NCI-H526 treated with DMSO at 0.1 percent for 48 hours (cell line): ENCODE data around the gene SLC44A2.

Experiments used
- DNase-seq: peaks from one replicate; lab custom pipeline; 2025; lab: John Stamatoyannopoulos, UW

SLC44A2 gene

GRCh38 chr19:10625003-10625761 lies at the start of gene SLC44A2:
Gene SLC44A2, plus strand, starts transcription at chr19:10625553. Its CDS starts 81 bp downstream, at chr19:10625634.
- DNase-seq = peak; percentile 24

DNA sequence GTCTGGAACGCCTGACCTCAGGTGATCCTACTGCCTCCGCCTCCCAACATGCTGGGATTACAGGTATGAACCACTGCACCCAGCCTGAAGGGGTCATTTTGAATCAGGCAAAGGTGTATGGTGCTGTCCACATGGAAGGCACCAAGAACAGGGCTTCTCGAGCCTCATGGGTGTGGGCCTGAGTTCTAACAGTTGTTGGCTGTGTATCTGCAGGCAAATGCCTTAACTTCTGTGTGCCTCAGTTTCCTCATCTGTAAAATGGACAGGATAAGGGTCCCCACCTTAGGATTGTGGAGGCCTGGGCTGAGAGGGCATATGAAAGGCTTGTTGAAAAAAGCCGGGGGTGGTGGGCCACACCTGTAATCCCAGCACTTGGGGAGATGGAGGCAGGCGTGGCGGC lies 47.4 kb upstream of the SLC44A2 start:
- no peak for DNase-seq

DNA sequence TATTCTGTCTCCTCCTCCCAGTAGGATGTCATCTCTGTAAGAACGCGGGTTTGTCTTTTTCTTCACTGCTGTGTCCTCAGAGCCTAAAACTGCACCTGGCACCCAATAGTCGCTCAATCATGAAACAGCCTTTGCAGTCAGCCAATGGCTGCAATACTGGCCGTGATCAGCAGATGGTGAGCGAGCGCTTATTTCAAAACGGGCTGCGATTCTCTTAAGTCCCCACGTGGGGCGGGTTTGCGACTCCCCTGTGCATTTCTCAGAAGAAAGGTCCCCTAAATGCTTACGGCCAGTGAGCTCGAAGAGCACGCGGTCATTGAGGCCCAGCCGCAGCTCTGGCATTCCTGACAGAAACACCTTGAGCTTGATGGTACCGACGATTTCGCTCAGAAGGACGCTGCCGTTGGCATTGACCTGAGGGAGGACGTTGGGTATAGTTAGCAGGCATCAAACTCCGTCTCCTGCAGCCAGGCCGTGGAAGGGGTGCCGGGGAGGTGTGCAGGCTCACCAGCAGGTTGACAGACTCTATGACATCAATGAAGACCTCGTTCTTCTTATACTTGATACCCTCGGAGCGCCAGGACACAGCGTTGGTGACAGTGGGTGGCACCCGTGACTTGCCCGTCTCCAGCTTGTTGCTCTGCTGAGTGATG lies 44.2 kb upstream of the SLC44A2 start:
- DNase-seq = peak; percentile 20

DNA sequence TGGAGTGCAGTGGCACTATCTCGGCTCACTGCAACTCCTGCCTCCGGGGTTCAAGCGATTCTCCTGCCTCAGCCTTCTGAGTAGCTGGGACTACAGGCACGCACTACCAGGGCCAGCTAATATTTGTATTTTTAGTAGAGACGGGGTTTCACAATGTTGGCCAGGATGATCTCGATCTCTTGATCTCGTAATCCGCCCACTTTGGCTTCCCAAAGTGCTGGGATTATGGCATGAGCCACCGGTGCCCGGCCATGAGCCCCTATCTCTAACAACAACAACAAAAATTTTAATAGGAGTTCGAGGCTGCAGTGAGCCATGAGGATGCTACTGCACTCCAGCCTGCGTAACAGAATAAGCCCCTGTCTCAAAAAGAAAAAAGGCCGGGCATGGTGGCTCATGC lies 43.3 kb upstream of the SLC44A2 start:
- no peak for DNase-seq

GRCh38 chr19:10583036-10583776 lies 42.1 kb upstream of the SLC44A2 start:
- no peak for DNase-seq

GRCh38 chr19:10586396-10586795 lies 39.0 kb upstream of the SLC44A2 start:
- no peak for DNase-seq

DNA sequence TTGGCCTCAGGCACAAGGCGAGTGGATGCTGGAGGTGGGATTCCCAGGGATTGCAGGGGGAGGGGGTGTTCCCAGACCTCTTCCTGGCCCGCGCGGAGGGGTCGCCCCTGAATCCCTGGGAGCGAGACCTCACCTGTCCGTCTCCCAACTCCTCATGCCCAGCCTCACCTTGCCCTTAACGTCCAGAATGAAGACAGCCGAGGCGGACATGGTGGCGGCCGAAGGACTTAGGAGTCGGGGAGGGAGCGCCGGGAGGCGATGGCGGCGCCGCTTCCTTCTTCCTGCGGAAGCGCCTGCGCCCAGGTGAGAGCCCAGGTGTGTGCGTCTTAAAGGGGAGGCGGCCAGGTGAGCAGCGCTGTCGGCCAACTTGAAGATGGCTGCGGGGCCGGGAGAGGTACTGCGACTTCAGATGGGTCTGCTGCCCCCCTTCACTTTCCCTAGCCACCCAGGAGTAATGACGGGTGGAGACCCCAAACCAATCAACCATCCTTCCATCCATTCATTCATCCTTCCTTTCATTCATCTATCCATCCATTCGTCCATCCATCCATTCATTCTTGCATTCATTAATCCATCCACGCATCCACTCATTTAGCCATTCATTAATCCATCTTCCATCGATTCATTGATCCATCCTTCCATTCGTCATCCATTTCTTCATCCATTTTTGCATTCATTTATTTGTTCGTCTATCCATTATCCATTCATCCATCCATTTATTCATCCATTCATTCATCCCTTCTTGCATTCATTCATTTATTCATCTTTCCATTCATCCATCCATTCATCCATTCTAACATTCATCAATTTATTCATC lies 38.1 kb upstream of the SLC44A2 start, which contains the start of gene AP1M2:
Gene AP1M2 (minus strand): TSS at position 291 of the 817 bp plus-strand sequence. CDS start 81 bp downstream, at position 210.
- DNase-seq = peak; percentile 27

GRCh38 chr19:10587839-10588150 lies 37.6 kb upstream of the SLC44A2 start:
- DNase-seq = no peak

- DNase-seq = no peak
These were observed 32.2 kb upstream of the SLC44A2 start for GRCh38 chr19:10593148-10593547.

GRCh38 chr19:10593820-10594637 lies 31.3 kb upstream of the SLC44A2 start:
- no peak for DNase-seq

GRCh38 chr19:10600149-10600548 lies 25.2 kb upstream of the SLC44A2 start:
- DNase-seq = no peak

- DNase-seq = no peak
These were observed 23.4 kb upstream of the SLC44A2 start for GRCh38 chr19:10601999-10602329.

DNA sequence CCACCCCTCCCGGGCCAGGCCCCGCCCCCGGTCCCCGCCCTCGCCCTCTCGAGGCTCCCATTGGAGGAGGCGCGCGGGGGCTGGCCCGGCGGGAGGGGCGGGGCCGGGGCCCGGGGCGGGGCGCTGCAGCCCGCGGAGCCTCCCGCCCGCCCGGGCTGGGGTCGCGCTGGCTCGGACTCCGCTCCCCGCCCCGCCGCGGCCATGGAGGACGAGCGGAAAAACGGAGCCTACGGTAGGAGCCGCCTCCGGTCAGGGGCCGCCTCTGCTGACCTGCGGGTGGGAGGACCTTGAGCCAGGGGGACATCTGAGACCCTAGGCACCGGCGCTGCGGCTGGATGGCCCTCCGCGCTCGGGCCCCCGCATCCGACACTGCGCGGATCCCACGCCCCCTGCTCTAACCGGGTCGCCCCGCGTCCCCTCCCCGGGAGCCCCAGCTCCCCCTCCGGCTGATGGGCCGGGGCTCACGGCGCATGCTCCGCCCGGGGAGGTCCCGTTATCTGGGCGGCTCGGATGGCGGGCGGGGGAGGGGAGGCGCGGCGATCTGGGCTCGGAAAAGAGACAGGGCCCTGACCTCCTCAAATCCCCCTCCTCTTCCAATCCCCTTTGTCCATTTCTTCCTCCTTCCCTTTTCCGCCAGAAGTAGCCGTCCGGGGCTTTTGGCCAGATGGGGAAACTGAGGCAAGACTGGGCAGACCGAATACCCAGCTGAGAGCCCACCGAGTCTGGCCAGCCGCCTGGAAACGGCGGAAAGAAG lies 22.8 kb upstream of the SLC44A2 start:
- peak; percentile 5 for DNase-seq

GRCh38 chr19:10603084-10603872 lies 22.1 kb upstream of the SLC44A2 start:
- DNase-seq = no peak

DNA sequence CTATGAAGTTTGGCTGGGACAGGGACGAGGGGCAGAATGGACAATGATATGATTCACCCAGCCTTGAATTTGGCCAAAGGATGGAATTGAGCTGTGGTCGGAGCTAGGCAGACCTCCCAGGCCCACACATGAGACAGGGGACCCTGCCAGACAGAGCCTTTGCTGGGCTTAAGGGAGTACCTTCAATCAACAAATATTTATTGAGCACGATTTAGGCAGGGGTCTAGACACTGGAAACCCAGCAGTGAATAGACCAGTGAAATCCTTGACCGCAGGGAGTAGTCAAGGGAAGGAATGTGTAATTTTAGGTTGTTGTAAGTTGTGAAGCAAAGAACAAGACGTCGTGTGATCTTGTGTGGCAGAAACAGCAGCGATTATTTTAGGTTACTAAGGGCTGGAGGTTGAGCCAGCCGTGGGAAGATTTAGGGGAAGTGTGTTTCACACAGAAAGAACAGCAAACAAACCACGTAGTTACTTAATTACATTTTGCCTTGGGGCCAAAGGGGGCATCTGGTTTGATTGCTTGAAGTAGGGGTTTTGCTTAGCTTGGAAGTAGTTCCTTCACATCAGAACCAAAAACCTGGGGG lies 21.4 kb upstream of the SLC44A2 start:
- DNase-seq = no peak

GRCh38 chr19:10604460-10604980 lies 20.8 kb upstream of the SLC44A2 start:
- no peak for DNase-seq

- no peak for DNase-seq
These were observed 13.4 kb upstream of the SLC44A2 start for GRCh38 chr19:10611907-10612306.

- no peak for DNase-seq
These were observed 12.7 kb upstream of the SLC44A2 start for GRCh38 chr19:10612499-10613119.
